Inflammatory macrophage treated with lipopolysaccharide for 1 hour (primary cell): ENCODE data around the gene BMPR2.
"Not testable (repeated sequence)": the region's sequence is repeated elsewhere in the genome, so short reads cannot be mapped to it uniquely, and the experiment has no call there.

Source experiments
- DNase-seq, 2 donors: peaks; one replicate each; pipeline ENCODE4 v3.0.0-alpha.2; 2020 to 2022

The BMPR2 gene

GRCh38 chr2:202386495-202386894 is 10.4 kb downstream of the BMPR2 start:
- not testable (repeated sequence) for DNase-seq

GRCh38 chr2:202387608-202388342 is 11.6 kb downstream of the BMPR2 start:
- DNase-seq, result no peak

- no peak for DNase-seq
These were observed 24.8 kb downstream of the BMPR2 start for GRCh38 chr2:202400941-202401340.

GRCh38 chr2:202405798-202406197 is 29.7 kb downstream of the BMPR2 start:
- DNase-seq, result no peak

GRCh38 chr2:202406445-202406978 is 30.4 kb downstream of the BMPR2 start:
- no peak for DNase-seq

GRCh38 chr2:202408546-202409140 is 32.5 kb downstream of the BMPR2 start:
- DNase-seq, result no peak

GRCh38 chr2:202410092-202410491 is 34.0 kb downstream of the BMPR2 start:
- DNase-seq, result no peak

- DNase-seq, result no peak
These were observed 35.0 kb downstream of the BMPR2 start for GRCh38 chr2:202411097-202411496.

- DNase-seq, result no peak
These were observed 41.9 kb downstream of the BMPR2 start for GRCh38 chr2:202418027-202418426.

GRCh38 chr2:202418511-202418910 is 42.4 kb downstream of the BMPR2 start:
- DNase-seq, result no peak

GRCh38 chr2:202423139-202423538 is 47.0 kb downstream of the BMPR2 start:
- no peak for DNase-seq

- no peak for DNase-seq
These were observed 48.9 kb downstream of the BMPR2 start for GRCh38 chr2:202425036-202425435.

GRCh38 chr2:202426751-202427150 is 50.6 kb downstream of the BMPR2 start:
- no peak for DNase-seq

GRCh38 chr2:202429164-202429980 is 53.2 kb downstream of the BMPR2 start:
- no peak for DNase-seq

- DNase-seq, result no peak
These were observed 56.6 kb downstream of the BMPR2 start for GRCh38 chr2:202432776-202433175.

- DNase-seq, result no peak
These were observed 58.3 kb downstream of the BMPR2 start for GRCh38 chr2:202434472-202434871.

- DNase-seq, result no peak
These were observed 60.5 kb downstream of the BMPR2 start for GRCh38 chr2:202436626-202437025.

- not testable (repeated sequence) for DNase-seq
These were observed 64.0 kb downstream of the BMPR2 start for GRCh38 chr2:202440117-202440516.

GRCh38 chr2:202442882-202443281 is 66.8 kb downstream of the BMPR2 start:
- no peak for DNase-seq

- no peak for DNase-seq
These were observed 67.9 kb downstream of the BMPR2 start for GRCh38 chr2:202444000-202444399.

GRCh38 chr2:202449344-202449743 is 73.2 kb downstream of the BMPR2 start:
- no peak for DNase-seq

- DNase-seq, result no peak
These were observed 74.7 kb downstream of the BMPR2 start for GRCh38 chr2:202450785-202451184.

GRCh38 chr2:202452744-202453143 is 76.6 kb downstream of the BMPR2 start:
- no peak for DNase-seq

GRCh38 chr2:202454536-202454935 is 78.4 kb downstream of the BMPR2 start:
- DNase-seq, result no peak
